HUES48 (cell line): ENCODE results near the gene HERC5.

Source experiments
- H3K27ac ChIP-seq: one replicate; pipeline ENCODE4 v1.7.0; 2013; ENCODE audit warnings: low read depth, low read length, inconsistent platforms
- H3K27me3 ChIP-seq: 2 replicates; pipeline ENCODE4 v1.6.1; 2013; ENCODE audit warnings: mild to moderate bottlenecking, low read length; ENCODE audit not compliant: control insufficient read depth, insufficient read depth
- H3K36me3 ChIP-seq: 2 replicates; pipeline ENCODE4 v1.6.1; 2013; ENCODE audit warnings: low read length; ENCODE audit not compliant: control insufficient read depth, insufficient read depth
- H3K4me1 ChIP-seq: 2 replicates; pipeline ENCODE4 v1.6.1; 2013; ENCODE audit warnings: mild to moderate bottlenecking, low read length; ENCODE audit not compliant: control insufficient read depth, insufficient read depth
- H3K4me3 ChIP-seq: 2 replicates; pipeline ENCODE4 v1.5.1; 2013; ENCODE audit warnings: mild to moderate bottlenecking, low read depth, low read length
- H3K9ac ChIP-seq: 2 replicates; pipeline ENCODE4 v1.6.1; 2013; ENCODE audit warnings: mild to moderate bottlenecking, low read depth, low read length, moderate library complexity
- H3K9me3 ChIP-seq: 2 replicates; pipeline ENCODE4 v1.6.1; 2013; ENCODE audit warnings: low read length; ENCODE audit not compliant: control insufficient read depth, insufficient read depth

HERC5 gene

DNA sequence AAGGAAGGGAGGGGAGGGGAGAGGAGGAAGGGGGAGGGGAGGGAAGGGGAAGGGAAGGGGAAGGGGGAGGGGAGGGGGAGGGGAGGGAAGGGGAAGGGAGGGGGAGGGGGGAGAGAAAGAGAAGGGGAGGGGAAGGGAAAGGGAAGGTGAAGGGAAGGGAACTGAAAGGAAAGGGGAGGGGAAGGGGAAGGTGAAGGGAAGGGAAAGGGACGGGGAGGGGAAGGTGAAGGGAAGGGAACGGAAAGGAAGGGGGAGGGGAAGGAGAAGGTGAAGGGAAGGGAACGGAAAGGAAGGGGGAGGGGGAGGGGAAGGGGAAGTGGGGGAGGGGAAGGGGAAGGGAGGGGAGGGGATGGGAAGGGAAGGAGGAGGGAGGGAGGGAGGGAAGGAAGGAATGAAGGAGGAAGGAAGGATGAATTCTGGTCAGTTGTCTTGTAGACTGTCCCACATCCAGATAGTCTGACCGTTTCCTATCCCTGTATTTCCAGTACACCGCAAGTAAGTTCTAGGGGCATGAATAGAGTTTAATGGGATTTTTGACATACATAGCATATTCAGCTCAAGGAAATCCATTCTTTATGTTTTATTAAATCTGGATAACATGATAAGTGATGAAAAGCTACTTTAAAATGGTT lies 20.4 kb downstream of the HERC5 start:
- Histone ChIP-seq H3K4me1 (no peaks in the 10 kb centered on the region), H3K4me3 (no peak overlapping the region), H3K27ac (no peak overlapping the region), H3K9ac (no peak overlapping the region), H3K9me3 (no peaks in the 10 kb centered on the region), H3K36me3 (peaks cover 5% of the 10 kb centered on the region; the same call in 1 of the 2 replicates), H3K27me3 (no peaks in the 10 kb centered on the region)

DNA sequence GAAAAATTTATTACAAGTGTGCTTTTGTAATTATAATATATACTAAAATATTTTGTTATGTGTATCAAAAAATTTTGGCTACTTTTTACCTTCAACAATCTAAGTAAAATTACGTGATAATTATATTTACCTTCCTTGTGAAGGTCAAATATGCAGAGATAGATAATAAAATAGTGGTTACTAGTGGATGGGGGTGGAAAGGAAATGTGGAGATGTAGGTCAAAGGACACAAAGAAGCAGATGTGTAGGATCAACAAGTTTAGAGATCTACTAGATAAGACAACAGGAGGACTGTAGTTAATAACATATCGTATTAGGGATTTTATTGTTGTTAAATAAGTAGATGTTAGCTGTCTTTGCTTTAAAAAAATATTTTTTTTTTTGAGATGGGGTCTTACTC lies 21.3 kb downstream of the HERC5 start:
- Histone ChIP-seq H3K36me3 (peaks cover 5% of the 10 kb centered on the region; the same call in 1 of the 2 replicates), H3K27me3 (no peaks in the 10 kb centered on the region), H3K27ac (no peak overlapping the region), H3K4me3 (no peak overlapping the region), H3K9me3 (no peaks in the 10 kb centered on the region), H3K9ac (no peak overlapping the region), H3K4me1 (no peaks in the 10 kb centered on the region)

DNA sequence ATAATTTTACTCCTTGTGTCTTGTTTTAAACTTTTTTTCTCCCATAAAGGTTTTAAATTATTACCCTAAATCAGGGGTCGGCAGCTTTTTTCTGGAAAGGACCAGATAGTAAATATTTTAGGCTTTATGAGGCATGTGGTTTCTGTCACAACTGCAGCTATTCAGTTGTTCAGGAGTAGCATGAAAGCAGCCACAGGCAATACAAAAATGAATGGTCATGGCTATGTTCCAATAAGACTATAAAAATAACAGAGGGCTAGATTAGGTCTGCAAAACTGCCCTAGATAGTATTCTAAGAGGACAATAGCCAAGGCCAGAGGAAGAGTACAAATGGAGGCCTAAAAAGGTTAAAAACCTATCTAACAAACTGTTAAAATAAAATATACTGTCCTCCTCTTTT lies 24.6 kb downstream of the HERC5 start:
- Histone ChIP-seq H3K36me3 (0 out of 2 replicates have a peak, but pooled peaks cover 2% of the 10 kb centered on the region), H3K9ac (no peak overlapping the region), H3K27me3 (no peaks in the 10 kb centered on the region), H3K4me1 (no peaks in the 10 kb centered on the region), H3K9me3 (no peaks in the 10 kb centered on the region), H3K27ac (no peak overlapping the region), H3K4me3 (no peak overlapping the region)

DNA sequence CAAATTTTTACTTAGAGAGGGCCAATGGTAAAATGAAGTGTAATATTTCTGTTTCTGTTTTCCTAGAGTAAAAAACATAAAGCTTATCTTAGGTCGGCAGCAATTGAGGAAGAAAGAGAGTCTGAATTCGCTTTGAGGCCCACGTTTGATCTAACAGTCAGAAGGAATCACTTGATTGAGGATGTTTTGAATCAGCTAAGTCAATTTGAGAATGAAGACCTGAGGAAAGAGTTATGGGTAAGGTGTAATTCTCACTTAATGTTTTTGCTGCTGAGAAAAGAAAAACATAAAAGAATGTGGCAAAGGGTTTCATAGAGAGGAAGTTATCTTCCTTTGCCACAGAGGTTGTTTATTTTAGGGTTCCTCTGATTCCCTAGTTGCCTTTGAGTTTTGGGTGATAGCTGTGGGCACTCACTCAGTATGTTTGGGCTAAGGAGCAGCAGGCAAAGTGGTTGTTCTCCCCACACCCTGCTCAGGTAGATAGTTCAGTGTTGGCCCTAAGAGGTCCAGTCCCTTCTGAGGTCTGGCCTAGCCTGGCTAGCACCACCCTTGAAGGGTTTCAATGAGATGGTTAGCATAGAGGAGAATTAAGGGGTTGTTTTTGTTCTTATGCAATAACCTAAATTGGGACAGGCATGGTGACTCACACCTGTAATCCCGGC lies 32.3 kb downstream of the HERC5 start:
- no peaks in the 10 kb centered on the region for H3K9me3 ChIP-seq
- H3K36me3 ChIP-seq = peaks cover 16% of the 10 kb centered on the region; the same call in 1 of the 2 replicates
- no peak overlapping the region for H3K9ac ChIP-seq
- H3K27ac ChIP-seq = no peak overlapping the region
- no peak overlapping the region for H3K4me3 ChIP-seq
- no peaks in the 10 kb centered on the region for H3K4me1 ChIP-seq
- no peaks in the 10 kb centered on the region for H3K27me3 ChIP-seq

DNA sequence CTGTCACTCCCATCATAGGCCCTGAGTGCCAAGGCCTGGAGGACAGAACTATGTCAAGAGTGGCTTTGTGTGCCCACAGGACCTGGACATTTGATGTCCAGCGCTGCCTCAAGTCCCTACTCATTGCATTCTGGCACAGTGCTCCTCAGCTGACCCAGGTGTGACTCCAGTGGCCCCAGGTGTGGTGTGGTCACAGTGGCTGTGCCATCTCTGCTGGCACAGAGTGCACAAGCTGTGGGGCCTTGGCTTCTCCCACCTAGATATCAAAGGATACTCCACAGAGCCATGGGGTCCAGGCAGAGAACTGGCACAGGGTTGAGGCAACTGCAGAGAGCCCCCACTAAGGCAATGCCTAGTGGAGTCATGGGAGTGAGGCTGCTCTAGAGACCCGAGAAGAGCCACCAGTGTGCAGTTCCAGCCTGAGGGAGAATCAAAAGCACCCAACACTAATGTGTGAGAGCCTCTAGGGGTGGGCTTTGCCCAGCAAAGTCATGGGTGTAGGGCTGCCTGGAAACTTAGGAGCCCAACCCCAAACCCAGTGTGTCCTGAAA lies 41.0 kb downstream of the HERC5 start:
- Histone ChIP-seq H3K9me3 (no peaks in the 10 kb centered on the region), H3K27me3 (no peaks in the 10 kb centered on the region), H3K27ac (no peak overlapping the region), H3K4me1 (no peaks in the 10 kb centered on the region), H3K36me3 (0 out of 2 replicates have a peak, but pooled peaks cover 14% of the 10 kb centered on the region), H3K4me3 (no peak overlapping the region), H3K9ac (no peak overlapping the region)

DNA sequence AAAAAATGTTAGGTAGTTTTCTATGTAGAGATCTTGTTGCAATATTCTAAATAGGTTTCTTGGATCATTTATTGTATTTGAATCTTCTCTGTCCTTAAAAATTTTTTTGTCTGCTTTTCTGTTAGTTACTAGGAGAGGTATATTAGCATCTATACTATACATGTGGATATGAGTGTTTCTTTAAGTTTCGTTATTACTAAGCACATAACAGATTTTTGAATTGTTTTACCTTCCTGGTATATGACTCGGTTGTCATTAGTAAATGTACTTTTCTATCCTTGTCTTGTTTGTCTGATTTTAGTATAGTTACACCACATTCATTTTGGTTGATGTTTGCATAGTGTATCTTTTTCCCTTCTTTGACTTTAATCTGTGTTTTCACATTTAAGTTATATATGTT lies 46.4 kb downstream of the HERC5 start:
- no peaks in the 10 kb centered on the region for H3K9me3 ChIP-seq
- no peaks in the 10 kb centered on the region for H3K27me3 ChIP-seq
- H3K27ac ChIP-seq = no peak overlapping the region
- H3K4me3 ChIP-seq = no peak overlapping the region
- no peaks in the 10 kb centered on the region for H3K4me1 ChIP-seq
- no peak overlapping the region for H3K9ac ChIP-seq
- H3K36me3 ChIP-seq = peaks cover 4% of the 10 kb centered on the region; the same call in 1 of the 2 replicates

DNA sequence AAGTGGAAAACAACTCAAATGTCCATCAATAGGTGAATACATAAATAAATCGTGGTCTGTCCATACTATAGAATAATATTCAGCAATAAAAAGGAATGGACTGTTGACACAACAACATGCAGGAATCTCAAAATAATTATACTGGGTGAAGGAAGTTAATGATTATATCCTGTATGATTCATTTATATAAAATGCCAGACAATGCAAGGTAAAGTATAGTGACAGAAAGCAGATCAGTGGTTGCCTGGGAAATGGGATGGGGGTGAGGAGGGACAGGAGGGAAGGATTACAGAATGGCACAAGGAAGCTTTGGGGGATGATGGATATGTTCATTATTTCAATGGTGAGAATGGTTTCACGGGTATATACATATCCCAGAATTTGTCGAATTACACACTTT lies 54.3 kb downstream of the HERC5 start:
- Histone ChIP-seq H3K36me3 (no peaks in the 10 kb centered on the region), H3K27me3 (no peaks in the 10 kb centered on the region), H3K9me3 (no peaks in the 10 kb centered on the region), H3K27ac (no peak overlapping the region), H3K4me3 (no peak overlapping the region), H3K4me1 (no peaks in the 10 kb centered on the region), H3K9ac (no peak overlapping the region)

DNA sequence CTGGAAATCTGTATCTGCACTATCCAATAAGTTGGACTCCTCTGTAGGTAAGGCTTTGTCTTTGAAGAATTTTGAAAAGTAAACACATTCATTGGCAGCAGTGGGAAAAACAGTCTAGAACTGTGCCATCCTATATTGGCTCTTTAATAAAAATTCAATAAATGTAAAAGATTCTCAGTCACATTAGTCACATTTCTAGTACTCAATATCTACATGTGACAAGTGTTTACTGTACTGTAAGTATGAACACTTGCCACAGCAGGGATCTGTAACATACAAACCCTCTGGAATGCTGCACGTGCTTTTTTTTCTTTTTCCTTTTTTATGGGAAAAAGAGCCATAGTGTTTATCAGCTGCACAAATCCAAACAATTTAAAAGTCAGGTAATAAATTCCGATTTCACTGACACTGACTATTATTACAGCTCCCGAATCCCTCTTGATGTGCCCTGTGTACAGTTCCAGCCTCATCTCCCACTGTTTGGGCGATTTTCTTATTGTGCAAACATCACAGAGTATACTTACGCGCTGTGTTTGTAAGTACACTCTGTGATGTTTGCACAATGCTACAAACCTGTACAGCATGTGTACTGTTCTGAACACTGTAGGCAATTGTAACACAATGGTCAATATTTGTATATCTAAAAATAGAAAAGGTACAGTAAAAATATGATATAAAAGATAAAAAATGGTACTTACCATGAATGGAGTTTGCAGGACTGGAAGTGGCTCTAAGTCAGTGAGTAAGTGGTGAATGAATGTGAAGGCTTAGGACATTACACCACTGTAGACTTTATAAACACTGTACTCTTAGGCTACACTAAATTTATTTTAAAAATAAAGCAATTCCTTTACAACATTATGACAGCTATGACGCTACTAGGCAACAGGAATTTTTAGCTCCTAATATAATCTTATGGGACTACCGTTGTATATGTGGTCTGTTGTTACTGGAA lies 57.9 kb downstream of the HERC5 start:
- H3K27ac ChIP-seq = no peak overlapping the region
- H3K9ac ChIP-seq = no peak overlapping the region
- no peaks in the 10 kb centered on the region for H3K27me3 ChIP-seq
- H3K4me1 ChIP-seq = no peaks in the 10 kb centered on the region
- no peaks in the 10 kb centered on the region for H3K9me3 ChIP-seq
- H3K4me3 ChIP-seq = no peak overlapping the region
- H3K36me3 ChIP-seq = no peaks in the 10 kb centered on the region

DNA sequence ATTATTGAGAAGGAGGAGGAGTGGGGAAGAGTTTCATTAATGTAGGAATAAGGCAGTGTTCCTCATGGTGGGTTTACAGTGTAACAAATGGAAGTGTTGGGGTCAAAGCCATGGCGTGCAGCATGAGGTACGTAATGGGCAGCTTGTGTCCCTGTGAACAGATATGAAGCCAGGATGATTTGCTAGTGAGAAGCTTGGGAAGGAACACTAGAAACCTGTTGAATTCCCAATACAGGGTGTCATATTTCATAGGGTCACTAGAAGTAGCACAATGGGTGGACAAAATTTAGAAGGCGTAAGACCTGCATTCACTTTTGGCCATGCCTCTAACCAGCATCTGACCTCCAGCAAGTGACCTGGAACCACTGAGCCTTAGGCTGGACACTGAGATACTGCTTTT lies 59.8 kb downstream of the HERC5 start:
- no peak overlapping the region for H3K27ac ChIP-seq
- H3K9ac ChIP-seq = no peak overlapping the region
- H3K4me3 ChIP-seq = no peak overlapping the region
- no peaks in the 10 kb centered on the region for H3K27me3 ChIP-seq
- H3K4me1 ChIP-seq = peaks cover 3% of the 10 kb centered on the region; the same call in 1 of the 2 replicates
- H3K36me3 ChIP-seq = peaks cover 19% of the 10 kb centered on the region
- no peaks in the 10 kb centered on the region for H3K9me3 ChIP-seq

DNA sequence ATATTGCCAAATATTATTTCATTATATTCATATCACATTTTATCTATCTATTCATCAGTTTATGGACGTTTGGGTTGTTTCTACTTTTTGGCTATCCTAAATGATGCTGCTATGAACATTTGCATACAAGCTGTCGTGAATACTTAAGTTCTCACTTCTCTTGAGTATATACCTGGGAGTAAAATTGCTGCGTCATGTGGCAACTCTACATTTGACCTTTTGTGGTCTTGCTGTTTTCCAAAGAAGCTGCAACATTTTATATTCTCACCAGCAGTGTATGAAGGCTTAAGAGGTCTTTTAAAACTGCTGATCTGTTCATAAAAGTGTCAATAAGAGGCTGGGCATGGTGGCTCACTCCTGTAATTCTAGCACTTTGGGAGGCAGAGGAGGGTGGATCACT lies 60.9 kb downstream of the HERC5 start:
- Histone ChIP-seq H3K27me3 (no peaks in the 10 kb centered on the region), H3K4me3 (no peak overlapping the region), H3K9ac (no peak overlapping the region), H3K9me3 (no peaks in the 10 kb centered on the region), H3K4me1 (peaks cover 7% of the 10 kb centered on the region; the same call in 1 of the 2 replicates), H3K36me3 (peaks cover 20% of the 10 kb centered on the region), H3K27ac (no peak overlapping the region)
